WERI-Rb-1 (cell line): Measurements from ENCODE around the gene NT5C3A.

Experiments
- DNase-seq: peaks from one replicate; pipeline ENCODE4 v3.0.0-alpha.2; 2020
- H3K27ac ChIP-seq: fragments of 250-450 bp; sonication (Bioruptor Pico); 2 replicates; pipeline ENCODE4 v1.5.1; 2020; ENCODE audit warnings: mild to moderate bottlenecking, moderate library complexity
- H3K27me3 ChIP-seq: fragments of 250-450 bp; sonication (Bioruptor Pico); 2 replicates; pipeline ENCODE4 v1.5.1; 2021; ENCODE audit warnings: mild to moderate bottlenecking, low read depth, moderate library complexity; ENCODE audit not compliant: insufficient read depth, severe bottlenecking
- H3K36me3 ChIP-seq: fragments of 250-450 bp; sonication (Bioruptor Pico); 2 replicates; pipeline ENCODE4 v1.5.1; 2020; ENCODE audit warnings: mild to moderate bottlenecking, moderate library complexity
- H3K4me3 ChIP-seq: 2 replicates; pipeline ENCODE4 v1.5.1; 2011; ENCODE audit warnings: low read depth, mild to moderate bottlenecking, control low read depth, low read length
- H3K9me3 ChIP-seq: fragments of 250-450 bp; sonication (Bioruptor Pico); 2 replicates; pipeline ENCODE4 v1.5.1; 2021; ENCODE audit warnings: mild to moderate bottlenecking, moderate library complexity; ENCODE audit not compliant: severe bottlenecking
- CTCF ChIP-seq: IDR thresholded peaks from 2 replicates; pipeline ENCODE4 v1.5.1; 2011; ENCODE audit warnings: low read depth, mild to moderate bottlenecking, control low read depth, inconsistent platforms, low read length

The NT5C3A gene

GRCh38 chr7:33079763-33080690 is 17.5 kb upstream of the NT5C3A start:
- Histone ChIP-seq H3K9me3 (no peaks in the 10 kb centered on the region), H3K4me3 (no peak overlapping the region), H3K36me3 (no peaks in the 10 kb centered on the region), H3K27ac (no peak overlapping the region), H3K27me3 (no peaks in the 10 kb centered on the region)
- DNase-seq, result no peak
- no peak for TF ChIP-seq CTCF

GRCh38 chr7:33079096-33079495 is 16.5 kb upstream of the NT5C3A start:
- H3K9me3 ChIP-seq, result no peaks in the 10 kb centered on the region
- H3K27ac ChIP-seq, result no peak overlapping the region
- no peak for DNase-seq
- no peaks in the 10 kb centered on the region for H3K27me3 ChIP-seq
- TF ChIP-seq CTCF, result no peak
- H3K36me3 ChIP-seq, result no peaks in the 10 kb centered on the region
- H3K4me3 ChIP-seq, result no peak overlapping the region

GRCh38 chr7:33076737-33077136 is 14.2 kb upstream of the NT5C3A start:
- TF ChIP-seq CTCF, result no peak
- Histone ChIP-seq H3K9me3 (no peaks in the 10 kb centered on the region), H3K27me3 (no peaks in the 10 kb centered on the region), H3K36me3 (no peaks in the 10 kb centered on the region), H3K27ac (no peak overlapping the region), H3K4me3 (no peak overlapping the region)
- no peak for DNase-seq

- H3K9me3 ChIP-seq, result no peaks in the 10 kb centered on the region
- no peak for TF ChIP-seq CTCF
Observed at GRCh38 chr7:33075818-33076518, 13.4 kb upstream of the NT5C3A start.

GRCh38 chr7:33073243-33073642 is 10.7 kb upstream of the NT5C3A start:
- H3K27ac ChIP-seq, result no peak overlapping the region
- no peak overlapping the region for H3K4me3 ChIP-seq
- TF ChIP-seq CTCF, result no peak
- H3K27me3 ChIP-seq, result no peaks in the 10 kb centered on the region
- H3K9me3 ChIP-seq, result peaks cover 9% of the 10 kb centered on the region
- no peaks in the 10 kb centered on the region for H3K36me3 ChIP-seq
- no peak for DNase-seq

More at GRCh38 chr7:33075818-33076518, 13.4 kb upstream of the NT5C3A start:
- Histone ChIP-seq H3K27ac (no peak overlapping the region), H3K27me3 (no peaks in the 10 kb centered on the region), H3K36me3 (no peaks in the 10 kb centered on the region), H3K4me3 (no peak overlapping the region)
- DNase-seq, result no peak
